ENCODE data around the gene LPAR1.

DNA sequence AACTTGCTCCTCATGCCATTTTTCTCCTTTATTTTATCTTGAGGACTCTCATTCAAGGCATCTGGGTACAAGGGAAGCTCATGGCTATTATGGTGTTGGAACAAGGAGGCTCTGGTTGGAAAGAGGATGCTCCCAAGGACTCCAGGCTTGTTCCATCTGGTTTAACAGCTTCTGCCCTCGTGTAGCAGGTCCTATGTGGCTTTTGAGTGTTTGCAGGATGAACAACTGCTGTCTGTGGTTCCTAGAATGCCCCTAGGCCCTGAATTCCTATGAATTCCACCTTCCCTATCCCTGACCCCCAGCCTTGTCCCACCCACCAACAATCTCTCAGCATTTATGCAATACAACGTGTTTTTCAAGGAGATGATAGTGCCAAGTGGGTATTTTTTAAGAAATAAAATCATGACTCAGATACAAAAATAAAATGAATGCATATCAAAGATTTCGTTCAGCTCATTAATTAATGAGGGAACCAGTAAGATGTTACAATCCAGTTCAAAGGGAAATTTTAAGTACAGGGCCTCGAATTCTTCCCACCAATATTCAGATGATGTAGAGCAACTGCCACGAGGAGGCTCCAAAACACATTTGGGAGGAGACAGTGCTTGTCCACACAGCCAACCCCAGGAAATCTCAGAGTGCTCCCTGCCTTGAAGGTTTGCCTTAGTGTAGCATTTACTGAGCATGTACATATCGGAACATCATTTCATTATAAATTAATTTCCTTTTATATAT lies 187.7 kb downstream of the LPAR1 start:
- no peak for TF ChIP-seq HDGF (IDR thresholded peaks at IDR 0.05; ENCODE audit: borderline replicate concordance)
- TF ChIP-seq ZNF384 (IDR thresholded peaks at IDR 0.05): no peak
- TF ChIP-seq SP1 (IDR thresholded peaks at IDR 0.05): no peak
- TF ChIP-seq NFRKB (IDR thresholded peaks at IDR 0.05): no peak
- no peak for TF ChIP-seq BHLHE40 (IDR thresholded peaks at IDR 0.05; ENCODE audit: borderline replicate concordance)
- TF ChIP-seq, protein P1, sequence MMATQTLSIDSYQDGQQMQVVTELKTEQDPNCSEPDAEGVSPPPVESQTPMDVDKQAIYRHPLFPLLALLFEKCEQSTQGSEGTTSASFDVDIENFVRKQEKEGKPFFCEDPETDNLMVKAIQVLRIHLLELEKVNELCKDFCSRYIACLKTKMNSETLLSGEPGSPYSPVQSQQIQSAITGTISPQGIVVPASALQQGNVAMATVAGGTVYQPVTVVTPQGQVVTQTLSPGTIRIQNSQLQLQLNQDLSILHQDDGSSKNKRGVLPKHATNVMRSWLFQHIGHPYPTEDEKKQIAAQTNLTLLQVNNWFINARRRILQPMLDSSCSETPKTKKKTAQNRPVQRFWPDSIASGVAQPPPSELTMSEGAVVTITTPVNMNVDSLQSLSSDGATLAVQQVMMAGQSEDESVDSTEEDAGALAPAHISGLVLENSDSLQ (IDR thresholded peaks at IDR 0.05): no peak
- peak; percentile 73 for TF ChIP-seq L3MBTL2 (conservative IDR thresholded peaks at IDR 0.05)
- TF ChIP-seq FOXM1 (IDR thresholded peaks at IDR 0.05; ENCODE audit: borderline replicate concordance): no peak
